KOPT-K1 (cell line): ENCODE measurements around the gene CSF3R.
"Not testable (repeated sequence)": the region's sequence is repeated elsewhere in the genome, so short reads cannot be mapped to it uniquely, and the experiment has no call there.

Experiments
- H3K27ac ChIP-seq: fragments of 200-600 bp; sonication (generic); 2 replicates; pipeline ENCODE4 v1.5.1; 2016; ENCODE audit warnings: antibody characterized with exemption, mild to moderate bottlenecking, low read depth, low read length; ENCODE audit not compliant: poor library complexity, severe bottlenecking
- H3K36me3 ChIP-seq: fragments of 200-600 bp; sonication (generic); 2 replicates; pipeline ENCODE4 v1.5.1; 2017; ENCODE audit warnings: antibody characterized with exemption, mild to moderate bottlenecking, low read length, moderate library complexity; ENCODE audit not compliant: insufficient read depth
- H3K9me3 ChIP-seq: fragments of 200-600 bp; sonication (generic); 2 replicates; pipeline ENCODE4 v1.5.1; 2017; ENCODE audit warnings: antibody characterized with exemption, low read length, mild to moderate bottlenecking; ENCODE audit not compliant: insufficient read depth, poor library complexity, severe bottlenecking

The CSF3R gene

GRCh38 chr1:36501911-36502310 is 19.2 kb upstream of the CSF3R start:
- not testable (repeated sequence) for H3K9me3 ChIP-seq, H3K36me3 ChIP-seq, H3K27ac ChIP-seq

GRCh38 chr1:36497207-36497606 is 14.5 kb upstream of the CSF3R start:
- no peak overlapping the region for H3K27ac ChIP-seq
- H3K36me3 ChIP-seq: no peaks in the 10 kb centered on the region
- no peaks in the 10 kb centered on the region for H3K9me3 ChIP-seq

DNA sequence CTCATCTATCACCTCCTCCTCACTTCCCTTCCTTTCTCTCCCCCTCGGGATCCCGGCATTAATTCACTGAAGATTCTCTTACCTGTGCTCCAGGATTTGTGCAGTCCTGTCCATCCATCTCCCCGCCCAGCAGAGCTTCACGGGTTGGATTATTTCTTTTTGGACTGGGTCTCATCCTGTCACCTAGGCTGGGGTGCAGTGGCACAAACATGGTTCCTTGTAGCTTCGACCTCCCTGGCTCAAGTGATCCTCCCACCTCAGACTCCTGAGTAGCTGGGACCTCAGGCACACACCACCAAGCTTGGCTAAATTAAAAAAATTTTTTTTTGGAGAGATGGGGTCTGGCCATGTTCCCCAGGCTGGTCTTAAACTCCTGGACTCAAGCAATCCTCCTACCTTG is 12.3 kb upstream of the CSF3R start:
- Histone ChIP-seq H3K9me3 (no peaks in the 10 kb centered on the region), H3K36me3 (no peaks in the 10 kb centered on the region), H3K27ac (no peak overlapping the region)

GRCh38 chr1:36493524-36493923 is 10.8 kb upstream of the CSF3R start:
- H3K36me3 ChIP-seq: no peaks in the 10 kb centered on the region
- H3K27ac ChIP-seq: no peak overlapping the region
- no peaks in the 10 kb centered on the region for H3K9me3 ChIP-seq

- H3K27ac ChIP-seq: no peak overlapping the region
- no peaks in the 10 kb centered on the region for H3K9me3 ChIP-seq
- H3K36me3 ChIP-seq: no peaks in the 10 kb centered on the region
Measured at GRCh38 chr1:36492491-36492890, 9.8 kb upstream of the CSF3R start.

DNA sequence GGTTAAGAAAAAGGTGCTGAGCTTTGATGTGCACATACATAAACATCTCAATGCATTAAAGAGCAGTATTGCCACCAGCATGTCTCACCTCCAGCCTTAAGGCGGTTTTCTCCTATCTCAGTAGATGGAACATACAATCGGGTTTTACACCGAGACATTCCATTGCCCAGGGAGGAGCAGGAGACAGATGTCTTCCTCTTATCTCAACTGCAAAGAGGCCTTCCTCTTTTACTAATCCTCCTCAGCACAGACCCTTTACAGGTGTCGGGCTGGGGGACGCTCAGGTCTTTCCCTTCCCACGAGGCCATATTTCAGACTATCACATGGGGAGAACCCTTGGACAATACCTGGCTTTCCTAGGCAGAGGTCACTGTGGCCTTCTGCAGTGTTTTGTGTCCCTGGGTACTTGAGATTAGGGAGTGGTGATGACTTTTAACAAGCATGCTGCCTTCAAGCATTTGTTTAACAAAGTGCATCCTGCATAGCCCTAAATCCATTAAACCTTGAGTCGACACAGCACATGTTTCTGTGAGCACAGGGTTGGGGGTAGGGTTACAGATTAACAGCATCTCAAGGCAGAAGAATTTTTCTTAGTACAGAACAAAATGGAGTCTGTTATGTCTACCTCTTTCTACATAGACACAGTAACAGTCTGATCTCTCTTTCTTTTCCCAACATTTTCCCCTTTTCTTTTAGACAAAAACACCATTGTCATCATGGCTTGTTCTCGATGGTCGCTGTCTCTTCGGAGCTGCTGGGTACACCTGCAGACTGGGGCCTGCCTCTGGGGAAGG is 6.7 kb upstream of the CSF3R start:
- H3K27ac ChIP-seq, H3K9me3 ChIP-seq, H3K36me3 ChIP-seq: not testable (repeated sequence)

DNA sequence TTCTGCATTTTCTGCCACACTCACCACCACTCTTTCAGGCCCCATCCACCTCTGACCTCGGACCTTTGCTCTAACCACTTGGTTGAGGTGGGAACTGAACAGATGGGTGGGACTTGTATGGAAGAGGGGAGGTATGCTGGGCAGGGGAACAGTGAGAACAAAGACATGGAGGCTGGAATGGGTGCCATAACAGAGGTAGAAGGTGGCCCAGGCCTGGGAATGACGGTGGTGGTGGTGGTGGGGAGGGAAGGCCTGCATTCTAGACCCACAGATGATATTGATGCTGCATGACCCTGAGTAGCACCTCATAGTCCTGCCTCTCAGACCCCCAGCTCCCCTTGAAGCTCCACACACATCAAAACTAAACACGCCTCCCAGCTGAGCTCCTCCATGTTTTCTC is 5.2 kb upstream of the CSF3R start:
- no peak overlapping the region for H3K27ac ChIP-seq
- H3K36me3 ChIP-seq: no peaks in the 10 kb centered on the region

DNA sequence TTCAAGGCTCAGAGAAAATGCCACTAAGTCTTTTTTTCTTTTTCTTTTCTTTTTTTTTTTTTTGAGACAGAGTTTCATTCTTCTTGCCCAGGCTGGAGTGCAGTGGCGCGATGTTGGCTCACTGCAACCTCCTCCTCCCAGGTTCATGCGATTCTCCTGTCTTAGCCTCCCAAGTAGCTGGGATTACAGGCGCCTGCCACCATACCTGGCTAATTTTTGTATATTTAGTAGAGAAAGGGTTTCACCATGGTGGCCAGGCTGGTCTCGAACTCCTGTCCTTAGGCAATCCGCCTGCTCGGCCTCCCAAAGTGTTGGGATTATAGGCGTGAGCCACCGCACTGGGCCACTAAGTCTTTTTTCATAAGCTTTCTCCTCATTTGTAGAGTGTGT is 4.6 kb upstream of the CSF3R start:
- not testable (repeated sequence) for H3K9me3 ChIP-seq, H3K36me3 ChIP-seq, H3K27ac ChIP-seq

More for the DNA sequence above, 5.2 kb upstream of the CSF3R start:
- no peaks in the 10 kb centered on the region for H3K9me3 ChIP-seq

GRCh38 chr1:36486439-36487335 is 4.0 kb upstream of the CSF3R start:
- H3K9me3 ChIP-seq: no peaks in the 10 kb centered on the region
- no peak overlapping the region for H3K27ac ChIP-seq
- H3K36me3 ChIP-seq: no peaks in the 10 kb centered on the region

DNA sequence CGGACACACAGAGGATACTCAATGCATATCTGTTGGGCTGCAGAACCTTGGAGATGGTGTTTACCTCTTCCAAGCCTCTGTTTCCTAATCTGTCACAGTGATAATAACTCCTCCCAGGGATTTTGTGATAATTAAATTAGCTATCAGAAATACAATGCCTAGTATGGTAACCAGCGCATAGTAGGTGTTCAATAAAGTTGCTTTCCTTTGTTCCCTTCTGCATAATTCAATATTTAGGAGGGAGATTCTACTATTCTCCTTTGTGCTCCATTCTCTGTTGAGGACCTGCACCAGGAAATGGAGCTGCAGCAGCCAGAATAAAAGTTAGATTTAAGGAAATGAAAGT is 3.4 kb upstream of the CSF3R start:
- H3K9me3 ChIP-seq: no peaks in the 10 kb centered on the region
- no peak overlapping the region for H3K27ac ChIP-seq
- no peaks in the 10 kb centered on the region for H3K36me3 ChIP-seq

DNA sequence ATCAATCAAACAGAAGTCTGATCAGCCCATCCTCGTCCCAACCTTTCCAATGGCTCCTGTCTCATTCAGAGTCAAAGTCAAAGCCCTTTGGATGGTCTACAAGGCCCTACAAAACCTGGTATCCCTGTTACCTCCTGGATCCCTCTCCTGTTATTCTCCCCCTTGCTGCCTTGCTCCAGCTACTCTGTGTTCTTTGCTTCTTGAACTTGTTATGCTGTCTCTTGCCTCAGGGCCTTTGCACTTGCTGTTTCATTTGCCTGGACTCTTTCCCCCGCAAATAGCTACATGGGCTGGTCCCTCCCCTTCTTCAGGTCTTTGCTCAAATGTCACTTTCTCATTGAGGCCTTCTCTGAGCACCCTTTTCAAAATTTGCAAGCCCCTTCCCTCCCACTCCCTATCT is 1.4 kb upstream of the CSF3R start:
- Histone ChIP-seq H3K9me3 (no peaks in the 10 kb centered on the region), H3K27ac (no peak overlapping the region), H3K36me3 (no peaks in the 10 kb centered on the region)

DNA sequence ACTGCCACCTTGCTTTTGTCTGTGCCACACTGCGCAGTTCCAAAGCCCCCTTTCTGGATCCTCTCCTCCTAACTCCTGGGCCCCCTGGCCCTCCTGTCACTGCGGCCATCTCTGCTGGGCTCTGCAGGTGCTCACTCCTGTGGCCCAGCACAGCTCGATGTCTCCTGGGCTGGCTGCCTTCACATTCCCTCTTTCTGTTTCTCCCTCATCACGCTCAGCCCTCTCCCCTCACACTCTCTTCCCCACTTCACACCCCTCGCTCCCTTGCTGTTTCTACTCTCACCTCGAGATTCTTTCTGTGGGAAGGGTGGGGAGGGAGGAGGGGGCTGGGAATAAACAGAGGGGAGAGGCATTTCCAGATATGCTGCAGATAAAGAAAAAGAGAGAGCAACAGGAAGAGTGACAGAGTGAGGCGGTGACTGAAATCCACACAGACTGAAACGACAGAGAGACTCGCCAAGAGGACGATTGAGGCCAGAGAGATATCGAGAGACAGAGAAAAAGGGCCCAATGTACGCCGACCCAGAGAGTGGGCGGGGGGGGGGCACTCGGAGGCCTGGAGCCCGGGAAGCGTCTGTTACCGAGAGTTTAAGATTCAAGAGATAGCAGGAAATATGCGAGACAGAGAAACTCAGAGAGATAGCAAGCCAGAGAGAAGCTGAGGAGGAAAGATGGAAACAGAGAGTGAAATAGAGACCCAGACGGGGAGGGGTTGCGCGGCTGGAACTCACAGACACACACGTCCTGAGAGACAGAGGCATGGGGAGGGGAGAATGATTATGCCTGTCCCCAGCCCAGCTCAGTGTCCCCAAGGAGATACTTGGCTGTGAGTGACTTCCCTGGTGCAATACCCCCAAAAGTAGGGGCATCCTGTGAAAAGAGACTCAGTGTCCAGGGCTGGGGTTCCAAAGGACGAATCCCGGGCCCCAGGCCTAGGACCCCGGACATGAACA is 666 bp downstream of the CSF3R start:
- H3K9me3 ChIP-seq: no peaks in the 10 kb centered on the region
- no peak overlapping the region for H3K27ac ChIP-seq
- H3K36me3 ChIP-seq: no peaks in the 10 kb centered on the region

- H3K9me3 ChIP-seq: no peaks in the 10 kb centered on the region
- H3K27ac ChIP-seq: no peak overlapping the region
- no peaks in the 10 kb centered on the region for H3K36me3 ChIP-seq
Measured at GRCh38 chr1:36481091-36481490, 1.6 kb downstream of the CSF3R start.

DNA sequence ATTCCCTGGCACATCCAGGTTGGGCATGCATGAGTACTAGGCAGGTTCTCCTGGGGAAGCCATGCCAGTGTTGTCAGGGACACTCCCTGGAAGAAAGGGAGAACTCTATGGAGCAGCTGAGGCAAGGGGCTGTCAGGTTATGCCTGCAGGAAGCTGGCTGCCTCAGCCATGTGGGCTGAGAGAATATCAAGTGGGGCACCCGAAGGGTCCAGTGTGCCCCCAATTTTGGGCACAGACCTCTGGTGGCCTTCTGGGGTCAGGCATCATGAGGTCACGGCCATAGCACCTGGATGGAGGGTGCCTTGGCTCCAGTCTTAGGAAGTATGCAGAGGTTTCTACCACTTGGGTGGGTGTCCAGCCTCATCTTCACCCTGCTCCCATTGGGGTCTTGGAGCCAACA is 2.6 kb downstream of the CSF3R start:
- Histone ChIP-seq H3K27ac (no peak overlapping the region), H3K9me3 (no peaks in the 10 kb centered on the region), H3K36me3 (no peaks in the 10 kb centered on the region)

DNA sequence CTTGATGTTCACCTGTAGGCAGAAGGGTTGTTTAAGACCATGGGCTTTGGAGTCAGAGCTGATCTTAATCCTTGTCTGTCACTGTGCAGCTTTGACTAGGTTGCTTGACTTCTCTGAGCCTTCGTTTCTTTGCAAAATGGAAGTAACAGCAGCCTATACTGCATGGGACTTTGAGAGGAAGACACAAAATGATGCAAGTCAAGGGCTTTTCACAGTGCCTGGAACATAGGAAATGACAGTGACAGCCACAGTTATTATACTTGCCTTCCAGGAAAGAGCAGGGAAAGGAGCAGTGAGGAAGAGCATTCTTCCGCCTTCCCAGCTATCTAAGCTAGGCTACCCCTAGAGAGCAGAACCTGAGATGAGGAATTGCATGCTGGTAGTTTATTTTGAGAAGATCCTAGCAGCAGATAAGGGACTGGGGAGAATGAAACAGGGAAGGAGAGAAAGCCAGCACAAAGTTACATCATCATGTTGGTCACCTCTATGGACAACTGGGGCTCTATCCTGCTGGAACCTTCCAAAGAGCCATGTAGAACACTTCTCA is 3.1 kb downstream of the CSF3R start:
- no peak overlapping the region for H3K27ac ChIP-seq
- H3K9me3 ChIP-seq: no peaks in the 10 kb centered on the region
- no peaks in the 10 kb centered on the region for H3K36me3 ChIP-seq
